RPMI7951 (cell line): ENCODE data around the gene PHACTR2. TPM values are rescaled to one million over a fixed set of nuclear protein-coding genes. Genes with fewer than 3 reads are reported as not detected.
"Not testable (repeated sequence)": the region's sequence is repeated elsewhere in the genome, so short reads cannot be mapped to it uniquely, and the experiment has no call there.

ENCODE experiments used
- DNase-seq: peaks from one replicate; pipeline ENCODE4 v3.0.0-alpha.2; 2012; ENCODE audit warnings: low read depth
- total RNA-seq: library from RNA; depleted of rRNA; stranded (reverse); fragments of >200 nt; shearing (Covaris generic); gene quantifications from 2 replicates; pipeline ENCODE4 v1.2.3, GENCODE V29; 2014

PHACTR2 gene
- total RNA-seq, 1 experiment from 2014 or later, result 23.7 TPM

- DNase-seq, result no peak
Measured at GRCh38 chr6:143807103-143807772, 129.5 kb downstream of the PHACTR2 start.

- no peak for DNase-seq
Measured at GRCh38 chr6:143810745-143811144, 133.0 kb downstream of the PHACTR2 start.

- DNase-seq, result no peak
Measured at GRCh38 chr6:143811501-143812157, 133.9 kb downstream of the PHACTR2 start.

GRCh38 chr6:143817621-143818020 is 139.9 kb downstream of the PHACTR2 start:
- DNase-seq, result no peak

- no peak for DNase-seq
Measured at GRCh38 chr6:143821359-143821758, 143.6 kb downstream of the PHACTR2 start.

- peak; percentile 35 for DNase-seq
Measured at GRCh38 chr6:143822584-143823024, 144.8 kb downstream of the PHACTR2 start.

GRCh38 chr6:143823548-143823947 is 145.8 kb downstream of the PHACTR2 start:
- no peak for DNase-seq

GRCh38 chr6:143828572-143828971 is 150.8 kb downstream of the PHACTR2 start:
- no peak for DNase-seq

GRCh38 chr6:143836150-143836549 is 158.4 kb downstream of the PHACTR2 start:
- DNase-seq, result no peak

GRCh38 chr6:143838395-143838794 is 160.6 kb downstream of the PHACTR2 start:
- no peak for DNase-seq

GRCh38 chr6:143839196-143839595 is 161.4 kb downstream of the PHACTR2 start:
- no peak for DNase-seq

- DNase-seq, result no peak
Measured at GRCh38 chr6:143840595-143841265, 163.0 kb downstream of the PHACTR2 start.

GRCh38 chr6:143842461-143842901 is 164.7 kb downstream of the PHACTR2 start:
- DNase-seq, result no peak

GRCh38 chr6:143842902-143843676 is 165.3 kb downstream of the PHACTR2 start, which contains the start of gene LTV1:
Gene LTV1, plus strand, starts transcription at chr6:143843338. Its CDS starts 140 bp downstream, at chr6:143843478.
- peak; percentile 96 for DNase-seq

GRCh38 chr6:143843677-143843999 is 165.9 kb downstream of the PHACTR2 start:
- DNase-seq, result no peak

- peak; percentile 4 for DNase-seq
Measured at GRCh38 chr6:143844006-143844405, 166.2 kb downstream of the PHACTR2 start.

GRCh38 chr6:143845033-143845432 is 167.3 kb downstream of the PHACTR2 start:
- DNase-seq, result no peak

- DNase-seq, result not testable (repeated sequence)
Measured at GRCh38 chr6:143851706-143852105, 173.9 kb downstream of the PHACTR2 start.

GRCh38 chr6:143855057-143855456 is 177.3 kb downstream of the PHACTR2 start:
- DNase-seq, result not testable (repeated sequence)

- DNase-seq, result not testable (repeated sequence)
Measured at GRCh38 chr6:143856762-143857161, 179.0 kb downstream of the PHACTR2 start.

- DNase-seq, result no peak
Measured at GRCh38 chr6:143857651-143858050, 179.9 kb downstream of the PHACTR2 start.
